Transverse colon (tissue), 3 donors: ENCODE measurements around the gene PCDHGA12.
"Not testable (repeated sequence)": the region's sequence is repeated elsewhere in the genome, so short reads cannot be mapped to it uniquely, and the experiment has no call there.

Experiments used
- POLR2A ChIP-seq: fragments of 450-650 bp; IDR thresholded peaks from one replicate; pipeline ENCODE4 v1.6.1; 2016; ENCODE audit warnings: antibody characterized with exemption, mild to moderate bottlenecking, moderate library complexity
- POLR2AphosphoS5 ChIP-seq, 3 donors: sonication (generic); formaldehyde crosslinking; IDR thresholded peaks; one replicate each; pipeline ENCODE4 v1.6.1; 2016; ENCODE audit warnings: antibody characterized with exemption in 3 of 3

DNA sequence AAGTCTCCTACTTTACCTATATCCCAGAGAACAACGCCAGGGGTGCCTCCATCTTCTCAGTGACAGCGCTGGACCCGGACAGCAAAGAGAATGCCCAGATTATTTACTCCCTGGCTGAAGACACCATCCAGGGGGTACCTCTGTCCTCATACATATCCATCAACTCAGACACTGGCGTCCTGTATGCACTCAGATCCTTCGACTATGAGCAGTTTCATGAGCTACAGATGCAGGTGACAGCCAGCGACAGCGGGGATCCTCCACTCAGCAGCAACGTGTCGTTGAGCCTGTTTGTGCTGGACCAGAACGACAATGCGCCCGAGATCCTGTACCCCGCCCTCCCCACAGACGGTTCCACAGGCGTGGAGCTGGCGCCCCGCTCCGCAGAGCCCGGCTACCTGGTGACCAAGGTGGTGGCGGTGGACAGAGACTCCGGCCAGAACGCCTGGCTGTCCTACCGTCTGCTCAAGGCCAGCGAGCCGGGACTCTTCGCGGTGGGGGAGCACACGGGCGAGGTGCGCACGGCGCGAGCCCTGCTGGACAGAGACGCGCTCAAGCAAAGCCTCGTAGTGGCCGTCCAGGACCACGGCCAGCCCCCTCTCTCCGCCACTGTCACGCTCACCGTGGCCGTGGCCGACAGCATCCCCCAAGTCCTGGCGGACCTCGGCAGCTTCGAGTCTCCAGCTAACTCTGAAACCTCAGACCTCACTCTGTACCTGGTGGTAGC is 15.6 kb upstream of the PCDHGA12 start:
- TF ChIP-seq POLR2AphosphoS5 (IDR thresholded peaks at IDR 0.05); POLR2A: not testable (repeated sequence)
